Liver (tissue), 3 donors: Measurements from ENCODE around the gene ZNF292.

ENCODE experiments used
- EGR1 ChIP-seq, 2 donors: IDR thresholded peaks; 2 replicates each; pipeline ENCODE4 v1.6.1; 2016 to 2018; ENCODE audit warnings: antibody characterized with exemption in 2 of 2, low read depth in 2 of 2
- FOXA1 ChIP-seq: IDR thresholded peaks from 2 replicates; pipeline ENCODE4 v1.6.1; 2016; ENCODE audit warnings: antibody characterized with exemption
- JUND ChIP-seq, 2 donors: IDR thresholded peaks; 2 replicates each; pipeline ENCODE4 v1.6.1; 2016; ENCODE audit warnings: antibody characterized with exemption in 2 of 2
- RAD21 ChIP-seq, 2 donors: IDR thresholded peaks; 2 replicates each; pipeline ENCODE4 v1.6.1; 2016; ENCODE audit warnings: antibody characterized with exemption in 2 of 2, mild to moderate bottlenecking in 2 of 2
- SP1 ChIP-seq: IDR thresholded peaks from 2 replicates; pipeline ENCODE4 v1.6.1; 2018; ENCODE audit warnings: antibody characterized with exemption, mild to moderate bottlenecking
- TAF1 ChIP-seq: conservative IDR thresholded peaks from 2 replicates; pipeline ENCODE4 v1.6.1; 2016; ENCODE audit warnings: antibody characterized with exemption, mild to moderate bottlenecking
- YY1 ChIP-seq: IDR thresholded peaks from 2 replicates; pipeline ENCODE4 v1.6.1; 2016; ENCODE audit warnings: antibody characterized with exemption, mild to moderate bottlenecking
- TF ChIP-seq, protein P1 (sequence below): fragments of 150-350 bp; IDR thresholded peaks from 2 replicates; pipeline ENCODE4 v1.5.1; 2017; ENCODE audit warnings: improper control_type of control experiment, low read depth, low read length; ENCODE audit not compliant: missing input control
- TF ChIP-seq, protein P2 (sequence below): IDR thresholded peaks from 2 replicates; pipeline ENCODE4 v1.6.1; 2016; ENCODE audit warnings: antibody characterized with exemption, mild to moderate bottlenecking
- TF ChIP-seq, protein P3 (sequence below): IDR thresholded peaks from 2 replicates; pipeline ENCODE4 v1.6.1; 2016; ENCODE audit warnings: antibody characterized with exemption
- TF ChIP-seq, protein P4 (sequence below): IDR thresholded peaks from 2 replicates; pipeline ENCODE4 v1.6.1; 2016; ENCODE audit warnings: antibody characterized with exemption
- TF ChIP-seq, protein P5 (sequence below): IDR thresholded peaks from 2 replicates; pipeline ENCODE4 v1.6.1; 2016; ENCODE audit warnings: antibody characterized with exemption
- donor health status: healthy.
- donor health status: healthy.

DNA sequence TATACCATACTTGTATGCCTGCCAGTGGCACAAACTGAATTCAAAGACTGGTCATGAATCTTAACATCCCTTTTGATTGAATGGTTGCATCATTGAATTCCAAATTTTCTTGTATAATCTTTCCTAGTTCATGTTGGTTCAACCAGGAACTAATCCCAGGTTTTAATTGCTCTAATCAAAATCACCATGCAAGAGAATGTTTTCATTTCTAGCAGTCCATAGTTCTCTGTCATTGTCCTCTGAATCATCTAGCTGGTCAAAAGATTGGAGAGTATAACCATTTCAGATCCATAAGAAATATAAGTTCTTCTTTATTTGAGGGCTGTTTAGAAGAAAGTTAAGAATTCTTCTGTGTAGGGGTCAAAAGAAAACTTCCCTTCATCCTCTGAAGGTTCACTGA lies 57.2 kb downstream of the ZNF292 start:
- TF ChIP-seq FOXA1 (no peak), TAF1 (no peak), YY1 (no peak), RAD21 (IDR thresholded peaks at IDR 0.05) (no peak), SP1 (no peak), JUND (IDR thresholded peaks at IDR 0.05) (no peak), EGR1 (IDR thresholded peaks at IDR 0.05; ENCODE audit: low read depth in 2 of 2) (no peak)
- TF ChIP-seq, protein P1, sequence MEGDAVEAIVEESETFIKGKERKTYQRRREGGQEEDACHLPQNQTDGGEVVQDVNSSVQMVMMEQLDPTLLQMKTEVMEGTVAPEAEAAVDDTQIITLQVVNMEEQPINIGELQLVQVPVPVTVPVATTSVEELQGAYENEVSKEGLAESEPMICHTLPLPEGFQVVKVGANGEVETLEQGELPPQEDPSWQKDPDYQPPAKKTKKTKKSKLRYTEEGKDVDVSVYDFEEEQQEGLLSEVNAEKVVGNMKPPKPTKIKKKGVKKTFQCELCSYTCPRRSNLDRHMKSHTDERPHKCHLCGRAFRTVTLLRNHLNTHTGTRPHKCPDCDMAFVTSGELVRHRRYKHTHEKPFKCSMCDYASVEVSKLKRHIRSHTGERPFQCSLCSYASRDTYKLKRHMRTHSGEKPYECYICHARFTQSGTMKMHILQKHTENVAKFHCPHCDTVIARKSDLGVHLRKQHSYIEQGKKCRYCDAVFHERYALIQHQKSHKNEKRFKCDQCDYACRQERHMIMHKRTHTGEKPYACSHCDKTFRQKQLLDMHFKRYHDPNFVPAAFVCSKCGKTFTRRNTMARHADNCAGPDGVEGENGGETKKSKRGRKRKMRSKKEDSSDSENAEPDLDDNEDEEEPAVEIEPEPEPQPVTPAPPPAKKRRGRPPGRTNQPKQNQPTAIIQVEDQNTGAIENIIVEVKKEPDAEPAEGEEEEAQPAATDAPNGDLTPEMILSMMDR: no peak
- TF ChIP-seq, protein P2, sequence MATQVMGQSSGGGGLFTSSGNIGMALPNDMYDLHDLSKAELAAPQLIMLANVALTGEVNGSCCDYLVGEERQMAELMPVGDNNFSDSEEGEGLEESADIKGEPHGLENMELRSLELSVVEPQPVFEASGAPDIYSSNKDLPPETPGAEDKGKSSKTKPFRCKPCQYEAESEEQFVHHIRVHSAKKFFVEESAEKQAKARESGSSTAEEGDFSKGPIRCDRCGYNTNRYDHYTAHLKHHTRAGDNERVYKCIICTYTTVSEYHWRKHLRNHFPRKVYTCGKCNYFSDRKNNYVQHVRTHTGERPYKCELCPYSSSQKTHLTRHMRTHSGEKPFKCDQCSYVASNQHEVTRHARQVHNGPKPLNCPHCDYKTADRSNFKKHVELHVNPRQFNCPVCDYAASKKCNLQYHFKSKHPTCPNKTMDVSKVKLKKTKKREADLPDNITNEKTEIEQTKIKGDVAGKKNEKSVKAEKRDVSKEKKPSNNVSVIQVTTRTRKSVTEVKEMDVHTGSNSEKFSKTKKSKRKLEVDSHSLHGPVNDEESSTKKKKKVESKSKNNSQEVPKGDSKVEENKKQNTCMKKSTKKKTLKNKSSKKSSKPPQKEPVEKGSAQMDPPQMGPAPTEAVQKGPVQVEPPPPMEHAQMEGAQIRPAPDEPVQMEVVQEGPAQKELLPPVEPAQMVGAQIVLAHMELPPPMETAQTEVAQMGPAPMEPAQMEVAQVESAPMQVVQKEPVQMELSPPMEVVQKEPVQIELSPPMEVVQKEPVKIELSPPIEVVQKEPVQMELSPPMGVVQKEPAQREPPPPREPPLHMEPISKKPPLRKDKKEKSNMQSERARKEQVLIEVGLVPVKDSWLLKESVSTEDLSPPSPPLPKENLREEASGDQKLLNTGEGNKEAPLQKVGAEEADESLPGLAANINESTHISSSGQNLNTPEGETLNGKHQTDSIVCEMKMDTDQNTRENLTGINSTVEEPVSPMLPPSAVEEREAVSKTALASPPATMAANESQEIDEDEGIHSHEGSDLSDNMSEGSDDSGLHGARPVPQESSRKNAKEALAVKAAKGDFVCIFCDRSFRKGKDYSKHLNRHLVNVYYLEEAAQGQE: no peak
- TF ChIP-seq, protein P3, sequence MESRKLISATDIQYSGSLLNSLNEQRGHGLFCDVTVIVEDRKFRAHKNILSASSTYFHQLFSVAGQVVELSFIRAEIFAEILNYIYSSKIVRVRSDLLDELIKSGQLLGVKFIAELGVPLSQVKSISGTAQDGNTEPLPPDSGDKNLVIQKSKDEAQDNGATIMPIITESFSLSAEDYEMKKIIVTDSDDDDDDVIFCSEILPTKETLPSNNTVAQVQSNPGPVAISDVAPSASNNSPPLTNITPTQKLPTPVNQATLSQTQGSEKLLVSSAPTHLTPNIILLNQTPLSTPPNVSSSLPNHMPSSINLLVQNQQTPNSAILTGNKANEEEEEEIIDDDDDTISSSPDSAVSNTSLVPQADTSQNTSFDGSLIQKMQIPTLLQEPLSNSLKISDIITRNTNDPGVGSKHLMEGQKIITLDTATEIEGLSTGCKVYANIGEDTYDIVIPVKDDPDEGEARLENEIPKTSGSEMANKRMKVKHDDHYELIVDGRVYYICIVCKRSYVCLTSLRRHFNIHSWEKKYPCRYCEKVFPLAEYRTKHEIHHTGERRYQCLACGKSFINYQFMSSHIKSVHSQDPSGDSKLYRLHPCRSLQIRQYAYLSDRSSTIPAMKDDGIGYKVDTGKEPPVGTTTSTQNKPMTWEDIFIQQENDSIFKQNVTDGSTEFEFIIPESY: no peak
- TF ChIP-seq, protein P4, sequence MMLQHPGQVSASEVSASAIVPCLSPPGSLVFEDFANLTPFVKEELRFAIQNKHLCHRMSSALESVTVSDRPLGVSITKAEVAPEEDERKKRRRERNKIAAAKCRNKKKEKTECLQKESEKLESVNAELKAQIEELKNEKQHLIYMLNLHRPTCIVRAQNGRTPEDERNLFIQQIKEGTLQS: no peak
- TF ChIP-seq, protein P5, sequence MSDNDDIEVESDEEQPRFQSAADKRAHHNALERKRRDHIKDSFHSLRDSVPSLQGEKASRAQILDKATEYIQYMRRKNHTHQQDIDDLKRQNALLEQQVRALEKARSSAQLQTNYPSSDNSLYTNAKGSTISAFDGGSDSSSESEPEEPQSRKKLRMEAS: no peak
